HG02571 (cell line): ENCODE data around the gene FRAT1.

Experiments used
- ATAC-seq: cut with Tn5 transposase; IDR thresholded peaks from one replicate; pipeline ENCODE4 v1.9.1; 2021; ENCODE audit warnings: mild to moderate bottlenecking, moderate library complexity; ENCODE audit not compliant: unreplicated experiment

Gene FRAT1

DNA sequence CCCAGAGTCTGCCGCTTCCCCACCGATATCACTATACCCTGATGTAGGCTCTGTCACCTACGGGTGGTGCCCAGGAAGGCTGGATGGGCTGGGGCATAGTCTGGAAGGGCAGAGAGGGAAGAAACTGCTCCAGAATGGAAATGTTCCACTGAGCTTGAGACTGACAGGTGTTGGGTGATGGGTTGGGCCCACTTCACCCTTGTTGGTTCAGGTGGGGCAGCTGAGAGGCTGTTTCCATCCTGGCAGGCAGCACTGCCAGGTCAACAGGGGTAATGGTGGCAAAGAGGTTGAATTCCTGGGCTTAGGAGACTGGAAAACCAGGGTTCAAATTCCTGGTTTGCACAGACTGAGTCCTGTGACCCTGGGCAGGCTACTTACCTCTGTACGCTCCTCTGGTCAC lies 44.0 kb downstream of the FRAT1 start:
- ATAC-seq, result no peak

DNA sequence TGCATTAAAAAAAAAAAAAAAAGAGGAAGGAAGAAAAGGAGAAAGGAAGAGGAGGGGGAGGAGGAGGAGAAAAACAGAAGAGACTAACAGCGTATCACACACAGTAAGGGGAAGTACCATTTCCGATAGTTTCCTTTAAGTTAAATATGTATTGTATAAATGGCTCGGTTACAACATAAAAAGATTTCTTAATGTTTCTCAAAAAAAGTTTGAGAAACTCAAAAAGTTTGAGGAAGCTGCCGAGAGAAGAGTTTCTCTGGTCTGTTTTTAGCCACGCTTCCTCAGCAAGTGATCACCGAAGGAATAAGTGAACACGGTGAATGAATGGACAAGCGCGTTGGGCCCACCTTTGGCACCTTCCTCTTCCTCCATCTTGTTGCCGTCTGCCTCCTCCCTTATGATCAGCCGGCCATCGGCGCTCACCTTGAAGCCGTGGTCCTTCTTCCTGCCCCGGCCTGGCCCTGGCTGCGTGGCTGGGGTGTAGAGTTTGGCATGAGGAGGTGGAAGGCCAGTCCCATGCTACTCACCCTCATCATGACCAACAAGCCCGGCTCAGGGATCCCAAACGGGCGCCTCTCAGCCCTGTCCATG lies 46.8 kb downstream of the FRAT1 start:
- ATAC-seq, result no peak

DNA sequence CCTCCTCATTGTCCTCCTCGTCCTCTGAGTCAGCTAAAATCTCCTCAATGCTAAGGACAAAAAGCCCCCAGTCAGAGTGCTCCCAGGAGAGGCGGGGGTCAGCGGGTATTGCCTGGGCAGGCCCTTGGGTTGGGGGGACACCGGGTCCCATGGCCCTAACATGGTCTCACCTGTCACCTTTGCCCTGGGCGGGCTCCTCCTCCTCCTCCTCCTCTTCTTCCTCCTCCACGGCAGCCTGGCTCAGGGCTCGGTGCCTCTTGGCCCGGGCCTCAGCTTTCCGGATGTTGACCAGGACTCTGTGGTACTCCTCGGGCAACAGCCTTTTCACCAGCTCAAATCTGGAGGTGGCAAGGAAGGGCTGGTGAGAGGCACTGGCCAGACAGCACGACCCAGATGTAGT lies 47.5 kb downstream of the FRAT1 start:
- no peak for ATAC-seq

DNA sequence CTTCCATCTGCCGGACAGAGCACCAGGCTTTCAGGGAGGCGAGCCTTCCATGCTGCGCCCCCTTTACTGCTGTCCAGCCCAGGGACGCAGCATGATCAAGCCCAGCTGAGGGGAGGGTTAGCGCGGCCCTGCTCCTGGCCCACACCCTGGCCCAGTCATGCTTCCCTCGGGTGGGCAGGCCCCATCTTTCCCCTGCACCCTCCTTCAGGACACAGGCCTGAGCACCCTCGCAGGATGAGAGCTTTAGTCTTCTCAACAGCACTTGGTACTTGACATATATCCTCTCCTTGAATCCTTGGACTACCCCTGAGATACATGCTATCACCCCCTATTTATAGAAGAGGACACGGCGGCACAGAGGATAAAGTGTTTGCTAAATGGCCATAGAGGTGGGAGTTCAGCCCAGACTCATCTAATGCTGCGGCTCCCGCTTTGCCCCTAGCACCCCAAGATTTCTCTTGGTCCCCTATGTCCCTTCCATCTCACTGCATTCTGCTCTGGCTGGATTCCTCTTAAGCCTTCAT lies 48.1 kb downstream of the FRAT1 start:
- ATAC-seq, result no peak
